ENCODE results near the gene LHFPL3.

LHFPL3 gene

DNA sequence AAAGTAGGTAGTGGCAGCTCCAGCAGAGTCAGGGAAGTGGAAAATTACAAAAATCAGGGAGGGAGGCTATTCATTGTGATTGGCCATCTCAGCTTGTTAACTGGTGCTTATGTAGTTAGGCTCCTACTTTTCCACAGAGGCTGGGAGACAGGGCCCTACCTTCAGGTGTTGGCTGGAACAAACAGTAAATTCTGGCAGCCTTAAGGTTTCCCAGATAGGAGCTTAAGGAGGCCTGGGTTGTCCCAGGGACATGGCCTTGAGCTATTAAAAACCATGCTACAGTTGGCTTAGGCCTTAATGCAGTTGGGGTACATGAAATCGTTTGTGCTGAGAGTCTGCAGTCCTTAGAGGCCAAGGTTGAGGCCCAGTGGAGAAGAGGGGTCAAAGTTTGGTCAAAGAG, 324.5 kb downstream of the LHFPL3 start:
- Histone ChIP-seq H3F3A (ENCODE audit: insufficient read depth, low read length) (no peaks in the 10 kb centered on the region), H3K9me3 (ENCODE audit: low read length) (no peaks in the 10 kb centered on the region), H3K36me3 (ENCODE audit: insufficient read depth, low read length) (no peaks in the 10 kb centered on the region), H3K9ac (ENCODE audit: low read length) (no peak overlapping the region), H3K4me2 (ENCODE audit: low read length) (no peak overlapping the region), H3K27ac (ENCODE audit: low read depth, low read length, poor library complexity, severe bottlenecking) (no peak overlapping the region), H2AFZ (ENCODE audit: low read length) (no peak overlapping the region), H4K20me1 (ENCODE audit: insufficient read depth, low read length) (no peaks in the 10 kb centered on the region), H3K79me2 (ENCODE audit: insufficient read depth, low read length) (no peaks in the 10 kb centered on the region), H3K27me3 (ENCODE audit: insufficient read depth, low read length) (no peaks in the 10 kb centered on the region), H3K4me1 (ENCODE audit: insufficient read depth, low read length, severe bottlenecking) (no peaks in the 10 kb centered on the region), H3K9me2 (ENCODE audit: low read depth, low read length) (no peaks in the 10 kb centered on the region), H3K4me3 (ENCODE audit: low read depth, low read length, poor library complexity, severe bottlenecking) (no peak overlapping the region)
- TF ChIP-seq EZH2 (IDR thresholded peaks at IDR 0.05; ENCODE audit: borderline replicate concordance, low read length): no peak
- TF ChIP-seq, protein P1, sequence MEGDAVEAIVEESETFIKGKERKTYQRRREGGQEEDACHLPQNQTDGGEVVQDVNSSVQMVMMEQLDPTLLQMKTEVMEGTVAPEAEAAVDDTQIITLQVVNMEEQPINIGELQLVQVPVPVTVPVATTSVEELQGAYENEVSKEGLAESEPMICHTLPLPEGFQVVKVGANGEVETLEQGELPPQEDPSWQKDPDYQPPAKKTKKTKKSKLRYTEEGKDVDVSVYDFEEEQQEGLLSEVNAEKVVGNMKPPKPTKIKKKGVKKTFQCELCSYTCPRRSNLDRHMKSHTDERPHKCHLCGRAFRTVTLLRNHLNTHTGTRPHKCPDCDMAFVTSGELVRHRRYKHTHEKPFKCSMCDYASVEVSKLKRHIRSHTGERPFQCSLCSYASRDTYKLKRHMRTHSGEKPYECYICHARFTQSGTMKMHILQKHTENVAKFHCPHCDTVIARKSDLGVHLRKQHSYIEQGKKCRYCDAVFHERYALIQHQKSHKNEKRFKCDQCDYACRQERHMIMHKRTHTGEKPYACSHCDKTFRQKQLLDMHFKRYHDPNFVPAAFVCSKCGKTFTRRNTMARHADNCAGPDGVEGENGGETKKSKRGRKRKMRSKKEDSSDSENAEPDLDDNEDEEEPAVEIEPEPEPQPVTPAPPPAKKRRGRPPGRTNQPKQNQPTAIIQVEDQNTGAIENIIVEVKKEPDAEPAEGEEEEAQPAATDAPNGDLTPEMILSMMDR (IDR thresholded peaks at IDR 0.05; ENCODE audit: low read length): no peak

- Histone ChIP-seq H3F3A (ENCODE audit: insufficient read depth, low read length) (no peaks in the 10 kb centered on the region), H3K4me2 (ENCODE audit: low read length) (no peak overlapping the region), H3K27ac (ENCODE audit: low read depth, low read length, poor library complexity, severe bottlenecking) (no peak overlapping the region), H3K4me3 (ENCODE audit: low read depth, low read length, poor library complexity, severe bottlenecking) (no peak overlapping the region), H2AFZ (ENCODE audit: low read length) (no peak overlapping the region), H3K9me2 (ENCODE audit: low read depth, low read length) (no peaks in the 10 kb centered on the region), H3K9me3 (ENCODE audit: low read length) (no peaks in the 10 kb centered on the region), H3K79me2 (ENCODE audit: insufficient read depth, low read length) (no peaks in the 10 kb centered on the region), H3K36me3 (ENCODE audit: insufficient read depth, low read length) (no peaks in the 10 kb centered on the region), H3K27me3 (ENCODE audit: insufficient read depth, low read length) (no peaks in the 10 kb centered on the region), H4K20me1 (ENCODE audit: insufficient read depth, low read length) (no peaks in the 10 kb centered on the region), H3K4me1 (ENCODE audit: insufficient read depth, low read length, severe bottlenecking) (no peaks in the 10 kb centered on the region), H3K9ac (ENCODE audit: low read length) (no peak overlapping the region)
- TF ChIP-seq, protein P1 (IDR thresholded peaks at IDR 0.05; ENCODE audit: low read length): no peak
- TF ChIP-seq EZH2 (IDR thresholded peaks at IDR 0.05; ENCODE audit: borderline replicate concordance, low read length): no peak
Measured at GRCh38 chr7:104653825-104654401, 325.5 kb downstream of the LHFPL3 start.

DNA sequence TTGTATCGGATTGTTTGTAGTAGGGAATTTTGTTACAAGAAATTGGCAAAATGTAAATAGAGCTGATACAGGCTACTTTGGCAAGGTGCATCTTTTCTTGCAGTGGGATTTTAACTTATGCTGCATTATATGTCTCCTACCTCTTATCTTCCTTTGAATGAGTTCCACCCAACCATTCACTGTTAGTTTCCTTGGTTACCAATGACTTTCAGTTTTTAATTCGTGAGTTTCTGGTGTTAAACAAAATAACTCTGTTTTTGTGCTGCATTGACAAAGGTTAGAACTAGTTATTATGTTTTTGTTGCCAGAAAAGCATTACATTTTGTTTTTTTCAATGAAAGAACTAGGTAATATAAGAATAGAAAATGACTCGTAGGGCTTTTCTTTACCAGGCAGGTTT, 327.2 kb downstream of the LHFPL3 start:
- Histone ChIP-seq H3K27me3 (ENCODE audit: insufficient read depth, low read length) (no peaks in the 10 kb centered on the region), H2AFZ (ENCODE audit: low read length) (no peak overlapping the region), H3K9me3 (ENCODE audit: low read length) (no peaks in the 10 kb centered on the region), H3K36me3 (ENCODE audit: insufficient read depth, low read length) (no peaks in the 10 kb centered on the region), H3K27ac (ENCODE audit: low read depth, low read length, poor library complexity, severe bottlenecking) (no peak overlapping the region), H3K79me2 (ENCODE audit: insufficient read depth, low read length) (no peaks in the 10 kb centered on the region), H3F3A (ENCODE audit: insufficient read depth, low read length) (no peaks in the 10 kb centered on the region), H3K9me2 (ENCODE audit: low read depth, low read length) (no peaks in the 10 kb centered on the region), H3K4me1 (ENCODE audit: insufficient read depth, low read length, severe bottlenecking) (no peaks in the 10 kb centered on the region), H3K9ac (ENCODE audit: low read length) (no peak overlapping the region), H4K20me1 (ENCODE audit: insufficient read depth, low read length) (no peaks in the 10 kb centered on the region), H3K4me2 (ENCODE audit: low read length) (no peak overlapping the region), H3K4me3 (ENCODE audit: low read depth, low read length, poor library complexity, severe bottlenecking) (no peak overlapping the region)
- TF ChIP-seq, protein P1 (IDR thresholded peaks at IDR 0.05; ENCODE audit: low read length): no peak
- TF ChIP-seq EZH2 (IDR thresholded peaks at IDR 0.05; ENCODE audit: borderline replicate concordance, low read length): no peak

All from OCI-LY1 (cell line).